GM12891 (cell line): ENCODE results near the gene DLG4.

Experiments used
- PAX5 ChIP-seq: IDR thresholded peaks from 2 replicates; pipeline ENCODE4 v1.6.1; 2011; ENCODE audit warnings: low read length, moderate library complexity, mild to moderate bottlenecking; ENCODE audit not compliant: insufficient read depth, severe bottlenecking
- POLR2A ChIP-seq: IDR thresholded peaks from 2 replicates; pipeline ENCODE4 v1.6.1; 2011; ENCODE audit warnings: low read depth, low read length, control low read depth
- POLR2AphosphoS5 ChIP-seq: IDR thresholded peaks from 2 replicates; pipeline ENCODE4 v1.6.1; 2011; ENCODE audit warnings: low read depth, low read length, control low read depth
- POU2F2 ChIP-seq: IDR thresholded peaks from 2 replicates; pipeline ENCODE4 v1.6.1; 2011; ENCODE audit warnings: low read depth, mild to moderate bottlenecking, control low read depth, low read length, moderate library complexity
- SPI1 ChIP-seq: IDR thresholded peaks from 2 replicates; pipeline ENCODE4 v1.6.1; 2011; ENCODE audit warnings: low read depth, low read length, control low read depth
- TAF1 ChIP-seq: IDR thresholded peaks from 2 replicates; pipeline ENCODE4 v1.6.1; 2011; ENCODE audit warnings: low read depth, low read length, control low read depth

GRCh38 chr17:7239091-7240027 is 19.7 kb upstream of the DLG4 start, which contains the start of gene PHF23:
- TF ChIP-seq POLR2A (no peak), POLR2AphosphoS5 (no peak), TAF1 (no peak), PAX5 (no peak), POU2F2 (no peak), SPI1 (peak; percentile 74)
